ENCODE measurements around the gene RSF1.

- no peak for TF ChIP-seq EP300 (IDR thresholded peaks at IDR 0.05)
- TF ChIP-seq CTCF (IDR thresholded peaks at IDR 0.05): no peak
Measured at GRCh38 chr11:77732143-77732542, 88.4 kb downstream of the RSF1 start.

All from esophagus muscularis mucosa (tissue), 3 donors.